GM12878 (cell line): ENCODE results near the gene PTCD2. TPM values are rescaled to one million over a fixed set of nuclear protein-coding genes. Genes with fewer than 3 reads are reported as not detected.
A peak's percentile ranks its signal among the peaks of the same experiment; 100 is the strongest.

ENCODE experiments used
- BACH1 ChIP-seq: fragments of 450-650 bp; IDR thresholded peaks from 2 replicates; pipeline ENCODE4 v1.6.1; 2017; ENCODE audit warnings: mild to moderate bottlenecking, borderline replicate concordance
- CEBPB ChIP-seq, 2 experiments: fragments of 150-350 bp in 1 of 2; IDR thresholded peaks; 2 replicates each; pipeline ENCODE4 v1.6.1; 2012 to 2014; ENCODE audit warnings: low read depth in 2 of 2, low read length in 2 of 2, borderline replicate concordance in 1 of 2, inconsistent platforms in 1 of 2
- IKZF1 ChIP-seq: fragments of 450-650 bp; conservative IDR thresholded peaks from 2 replicates; pipeline ENCODE4 v1.6.1; 2017; ENCODE audit warnings: antibody characterized with exemption, mild to moderate bottlenecking
- IKZF2 ChIP-seq, 2 experiments: fragments of 450-650 bp; IDR thresholded peaks; 2 replicates each; pipeline ENCODE4 v1.6.1; 2017; ENCODE audit warnings: mild to moderate bottlenecking in 2 of 2, moderate library complexity in 2 of 2
- JUND ChIP-seq: IDR thresholded peaks from 2 replicates; pipeline ENCODE4 v1.6.1; 2012; ENCODE audit warnings: low read depth, mild to moderate bottlenecking, low read length, improper control_type of control experiment, moderate library complexity
- MEF2A ChIP-seq: IDR thresholded peaks from 2 replicates; pipeline ENCODE4 v1.6.1; 2011; ENCODE audit warnings: low read depth, mild to moderate bottlenecking, low read length, moderate library complexity; ENCODE audit not compliant: insufficient read depth
- NR2F1 ChIP-seq: fragments of 450-650 bp; conservative IDR thresholded peaks from 2 replicates; pipeline ENCODE4 v1.6.1; 2017; ENCODE audit warnings: mild to moderate bottlenecking
- NRF1 ChIP-seq: conservative IDR thresholded peaks from 2 replicates; pipeline ENCODE4 v1.6.1; 2011; ENCODE audit warnings: mild to moderate bottlenecking, low read depth, low read length, improper control_type of control experiment
- RELA ChIP-seq: fragments of 450-650 bp; IDR thresholded peaks from 2 replicates; pipeline ENCODE4 v1.8.0; 2014; ENCODE audit warnings: borderline replicate concordance; ENCODE audit not compliant: partially characterized antibody
- SIX5 ChIP-seq: IDR thresholded peaks from 2 replicates; pipeline ENCODE4 v1.6.1; 2011; ENCODE audit warnings: mild to moderate bottlenecking, low read depth, low read length, moderate library complexity; ENCODE audit not compliant: severe bottlenecking
- SMAD5 ChIP-seq: IDR thresholded peaks from 2 replicates; pipeline ENCODE4 v1.6.1; 2016; ENCODE audit warnings: antibody characterized with exemption, low read depth
- SRF ChIP-seq, 2 experiments: IDR thresholded peaks; 2 replicates each; pipeline ENCODE4 v1.6.1; 2011; ENCODE audit warnings: low read depth in 2 of 2, low read length in 2 of 2, mild to moderate bottlenecking in 1 of 2, moderate library complexity in 1 of 2
- ZNF274 ChIP-seq: IDR thresholded peaks from one replicate; pipeline ENCODE4 v1.8.0; 2011; ENCODE audit not compliant: insufficient read length, insufficient read depth
- polyA plus RNA-seq, 11 experiments: library from polyadenylated mRNA; depleted of rRNA in 4 of 11; unstranded in 6 of 11; stranded (reverse) in 5 of 11; fragments of >200 nt; fragmentation: Nextera tagmentation in 4 of 11; fragmentation: Illumina TruSeq in 1 of 11; extraction: Ambion mirVana in 4 of 11; extraction: Trizol in 1 of 11; gene quantifications; 1 replicate in 1 of 11; 2 replicates in 10 of 11; pipeline versions ENCODE4 v1.2.1 to v1.2.3, GENCODE V29; 2011 to 2016; ENCODE audit warnings: inconsistent platforms in 2 of 11, missing spikeins in 2 of 11, low read depth in 1 of 11
- total RNA-seq, 4 experiments: library from RNA; depleted of rRNA in 3 of 4; stranded (reverse); fragments of >200 nt in 3 of 4; fragmentation: Illumina TruSeq in 1 of 4; extraction: Trizol in 1 of 4; gene quantifications; 2 replicates each; pipeline versions ENCODE4 v1.2.1 to v1.2.3, GENCODE V29; 2013 to 2021
- TF ChIP-seq, protein P1 (sequence below): fragments of 450-650 bp; formaldehyde crosslinking; IDR thresholded peaks from 2 replicates; pipeline ENCODE4 v1.4.0; 2020; ENCODE audit warnings: mild to moderate bottlenecking, moderate library complexity
- TF ChIP-seq, protein P2 (sequence below): fragments of 450-650 bp; IDR thresholded peaks from 2 replicates; pipeline ENCODE4 v1.6.1; 2014; ENCODE audit warnings: mild to moderate bottlenecking
- TF ChIP-seq, protein P3 (sequence below): IDR thresholded peaks from 2 replicates; pipeline ENCODE4 v1.6.1; 2011; ENCODE audit warnings: mild to moderate bottlenecking, low read depth, low read length, moderate library complexity; ENCODE audit not compliant: insufficient replicate concordance
- TF ChIP-seq, protein P4 (sequence below): IDR thresholded peaks from 2 replicates; pipeline ENCODE4 v1.6.1; 2011; ENCODE audit warnings: low read depth, mild to moderate bottlenecking, low read length, moderate library complexity, borderline replicate concordance; ENCODE audit errors: extremely low read depth
- TF ChIP-seq, protein P5 (sequence below): fragments of 450-650 bp; formaldehyde crosslinking; IDR thresholded peaks from 2 replicates; pipeline ENCODE4 v1.4.0; 2022; ENCODE audit warnings: mild to moderate bottlenecking, moderate library complexity
- TF ChIP-seq, protein P6 (sequence below): IDR thresholded peaks from 2 replicates; pipeline ENCODE4 v1.6.1; 2012; ENCODE audit warnings: low read depth, low read length, improper control_type of control experiment

Gene PTCD2
- total and polyA plus RNA-seq, 10 of the 15 experiments (the other 5 are each of a cell fraction or from before 2014, with no cell fraction given): 8.7 to 15.0 (median 11.9) TPM

DNA sequence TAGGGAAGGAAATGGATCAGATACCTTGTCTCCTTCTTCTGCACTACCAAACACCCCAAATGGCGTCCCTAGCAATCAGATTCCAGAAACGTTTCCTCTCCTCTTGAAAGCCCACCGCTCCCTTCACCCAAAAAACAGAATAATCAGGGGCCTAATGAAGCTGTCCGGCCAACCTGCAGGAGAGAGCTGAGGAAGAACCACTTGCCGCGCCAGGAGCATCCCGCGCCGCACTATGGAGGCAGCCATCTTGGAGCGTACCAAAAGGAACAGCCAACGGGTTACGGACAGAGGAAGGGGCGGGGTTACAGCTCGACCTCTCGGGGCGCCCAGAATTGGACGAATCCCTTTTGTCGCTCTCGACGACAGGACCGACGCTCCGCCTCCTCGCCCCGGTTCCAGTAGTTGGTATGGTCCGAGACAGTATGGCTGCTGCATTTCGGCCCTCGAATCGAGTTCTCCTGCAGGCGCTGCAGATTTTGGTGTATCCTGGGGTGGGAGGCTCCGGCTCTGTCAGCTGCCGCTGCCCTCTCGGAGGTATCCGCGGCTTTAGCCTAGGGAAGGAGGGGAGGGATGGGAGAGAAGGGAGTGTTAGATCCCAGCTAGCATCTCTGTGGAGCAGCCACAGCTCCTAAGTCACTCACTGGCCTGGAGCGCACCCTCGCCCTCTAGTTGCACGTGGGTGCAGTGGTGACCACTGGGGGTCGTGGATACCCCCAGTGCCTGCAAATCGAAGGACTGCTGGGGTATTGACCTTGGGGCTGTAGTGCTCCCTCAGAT lies at the start of gene PTCD2, which contains the start of gene MRPS27 (continued):
- TF ChIP-seq, protein P1, sequence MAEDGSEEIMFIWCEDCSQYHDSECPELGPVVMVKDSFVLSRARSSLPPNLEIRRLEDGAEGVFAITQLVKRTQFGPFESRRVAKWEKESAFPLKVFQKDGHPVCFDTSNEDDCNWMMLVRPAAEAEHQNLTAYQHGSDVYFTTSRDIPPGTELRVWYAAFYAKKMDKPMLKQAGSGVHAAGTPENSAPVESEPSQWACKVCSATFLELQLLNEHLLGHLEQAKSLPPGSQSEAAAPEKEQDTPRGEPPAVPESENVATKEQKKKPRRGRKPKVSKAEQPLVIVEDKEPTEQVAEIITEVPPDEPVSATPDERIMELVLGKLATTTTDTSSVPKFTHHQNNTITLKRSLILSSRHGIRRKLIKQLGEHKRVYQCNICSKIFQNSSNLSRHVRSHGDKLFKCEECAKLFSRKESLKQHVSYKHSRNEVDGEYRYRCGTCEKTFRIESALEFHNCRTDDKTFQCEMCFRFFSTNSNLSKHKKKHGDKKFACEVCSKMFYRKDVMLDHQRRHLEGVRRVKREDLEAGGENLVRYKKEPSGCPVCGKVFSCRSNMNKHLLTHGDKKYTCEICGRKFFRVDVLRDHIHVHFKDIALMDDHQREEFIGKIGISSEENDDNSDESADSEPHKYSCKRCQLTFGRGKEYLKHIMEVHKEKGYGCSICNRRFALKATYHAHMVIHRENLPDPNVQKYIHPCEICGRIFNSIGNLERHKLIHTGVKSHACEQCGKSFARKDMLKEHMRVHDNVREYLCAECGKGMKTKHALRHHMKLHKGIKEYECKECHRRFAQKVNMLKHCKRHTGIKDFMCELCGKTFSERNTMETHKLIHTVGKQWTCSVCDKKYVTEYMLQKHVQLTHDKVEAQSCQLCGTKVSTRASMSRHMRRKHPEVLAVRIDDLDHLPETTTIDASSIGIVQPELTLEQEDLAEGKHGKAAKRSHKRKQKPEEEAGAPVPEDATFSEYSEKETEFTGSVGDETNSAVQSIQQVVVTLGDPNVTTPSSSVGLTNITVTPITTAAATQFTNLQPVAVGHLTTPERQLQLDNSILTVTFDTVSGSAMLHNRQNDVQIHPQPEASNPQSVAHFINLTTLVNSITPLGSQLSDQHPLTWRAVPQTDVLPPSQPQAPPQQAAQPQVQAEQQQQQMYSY: no peak
- no peak for TF ChIP-seq CEBPB (IDR thresholded peaks at IDR 0.05; ENCODE audit: borderline replicate concordance in 1 of 2, low read depth in 2 of 2, low read length in 2 of 2)
- peak; percentile 97 for TF ChIP-seq JUND
- TF ChIP-seq, protein P2, sequence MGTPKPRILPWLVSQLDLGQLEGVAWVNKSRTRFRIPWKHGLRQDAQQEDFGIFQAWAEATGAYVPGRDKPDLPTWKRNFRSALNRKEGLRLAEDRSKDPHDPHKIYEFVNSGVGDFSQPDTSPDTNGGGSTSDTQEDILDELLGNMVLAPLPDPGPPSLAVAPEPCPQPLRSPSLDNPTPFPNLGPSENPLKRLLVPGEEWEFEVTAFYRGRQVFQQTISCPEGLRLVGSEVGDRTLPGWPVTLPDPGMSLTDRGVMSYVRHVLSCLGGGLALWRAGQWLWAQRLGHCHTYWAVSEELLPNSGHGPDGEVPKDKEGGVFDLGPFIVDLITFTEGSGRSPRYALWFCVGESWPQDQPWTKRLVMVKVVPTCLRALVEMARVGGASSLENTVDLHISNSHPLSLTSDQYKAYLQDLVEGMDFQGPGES: no peak
- TF ChIP-seq, protein P3, sequence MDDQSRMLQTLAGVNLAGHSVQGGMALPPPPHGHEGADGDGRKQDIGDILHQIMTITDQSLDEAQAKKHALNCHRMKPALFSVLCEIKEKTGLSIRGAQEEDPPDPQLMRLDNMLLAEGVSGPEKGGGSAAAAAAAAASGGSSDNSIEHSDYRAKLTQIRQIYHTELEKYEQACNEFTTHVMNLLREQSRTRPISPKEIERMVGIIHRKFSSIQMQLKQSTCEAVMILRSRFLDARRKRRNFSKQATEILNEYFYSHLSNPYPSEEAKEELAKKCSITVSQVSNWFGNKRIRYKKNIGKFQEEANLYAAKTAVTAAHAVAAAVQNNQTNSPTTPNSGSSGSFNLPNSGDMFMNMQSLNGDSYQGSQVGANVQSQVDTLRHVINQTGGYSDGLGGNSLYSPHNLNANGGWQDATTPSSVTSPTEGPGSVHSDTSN: peak; percentile 28
- peak; percentile 73 for TF ChIP-seq NR2F1
- TF ChIP-seq SRF (IDR thresholded peaks at IDR 0.05; ENCODE audit: low read depth in 2 of 2, low read length in 2 of 2): no peak
- TF ChIP-seq MEF2A: 0 out of 2 replicates have a peak, but pooled peaks have one; percentile 15
- peak; percentile 64 for TF ChIP-seq SIX5
- TF ChIP-seq SMAD5: peak; percentile 93; the same call in 1 of the 2 replicates
- TF ChIP-seq, protein P4, sequence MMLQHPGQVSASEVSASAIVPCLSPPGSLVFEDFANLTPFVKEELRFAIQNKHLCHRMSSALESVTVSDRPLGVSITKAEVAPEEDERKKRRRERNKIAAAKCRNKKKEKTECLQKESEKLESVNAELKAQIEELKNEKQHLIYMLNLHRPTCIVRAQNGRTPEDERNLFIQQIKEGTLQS: no peak
- no peak for TF ChIP-seq ZNF274
- TF ChIP-seq BACH1: peak; percentile 27; the same call in 1 of the 2 replicates
- no peak for TF ChIP-seq RELA
- TF ChIP-seq, protein P5, sequence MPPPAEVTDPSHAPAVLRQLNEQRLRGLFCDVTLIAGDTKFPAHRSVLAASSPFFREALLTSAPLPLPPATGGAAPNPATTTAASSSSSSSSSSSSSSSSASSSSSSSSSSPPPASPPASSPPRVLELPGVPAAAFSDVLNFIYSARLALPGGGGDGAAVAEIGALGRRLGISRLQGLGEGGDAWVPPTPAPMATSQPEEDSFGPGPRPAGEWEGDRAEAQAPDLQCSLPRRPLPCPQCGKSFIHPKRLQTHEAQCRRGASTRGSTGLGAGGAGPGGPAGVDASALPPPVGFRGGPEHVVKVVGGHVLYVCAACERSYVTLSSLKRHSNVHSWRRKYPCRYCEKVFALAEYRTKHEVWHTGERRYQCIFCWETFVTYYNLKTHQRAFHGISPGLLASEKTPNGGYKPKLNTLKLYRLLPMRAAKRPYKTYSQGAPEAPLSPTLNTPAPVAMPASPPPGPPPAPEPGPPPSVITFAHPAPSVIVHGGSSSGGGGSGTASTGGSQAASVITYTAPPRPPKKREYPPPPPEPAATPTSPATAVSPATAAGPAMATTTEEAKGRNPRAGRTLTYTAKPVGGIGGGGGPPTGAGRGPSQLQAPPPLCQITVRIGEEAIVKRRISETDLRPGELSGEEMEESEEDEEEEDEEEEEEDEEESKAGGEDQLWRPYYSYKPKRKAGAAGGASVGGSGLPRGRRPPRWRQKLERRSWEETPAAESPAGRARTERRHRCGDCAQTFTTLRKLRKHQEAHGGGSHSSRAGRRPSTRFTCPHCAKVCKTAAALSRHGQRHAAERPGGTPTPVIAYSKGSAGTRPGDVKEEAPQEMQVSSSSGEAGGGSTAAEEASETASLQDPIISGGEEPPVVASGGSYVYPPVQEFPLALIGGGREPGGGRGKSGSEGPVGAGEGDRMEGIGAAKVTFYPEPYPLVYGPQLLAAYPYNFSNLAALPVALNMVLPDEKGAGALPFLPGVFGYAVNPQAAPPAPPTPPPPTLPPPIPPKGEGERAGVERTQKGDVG (CRISPR knock-in tag): no peak
- TF ChIP-seq IKZF1: peak; percentile 65; the same call in 1 of the 2 replicates
- TF ChIP-seq NRF1: no peak
- peak in 1 of 2 experiments; percentile 19; a peak in 2 of 4 replicates for TF ChIP-seq IKZF2 (IDR thresholded peaks at IDR 0.05)
- TF ChIP-seq, protein P6, sequence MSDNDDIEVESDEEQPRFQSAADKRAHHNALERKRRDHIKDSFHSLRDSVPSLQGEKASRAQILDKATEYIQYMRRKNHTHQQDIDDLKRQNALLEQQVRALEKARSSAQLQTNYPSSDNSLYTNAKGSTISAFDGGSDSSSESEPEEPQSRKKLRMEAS: peak; percentile 43
